ENCODE results near the gene KANK3.
"Not testable (repeated sequence)": the region's sequence is repeated elsewhere in the genome, so short reads cannot be mapped to it uniquely, and the experiment has no call there.

KANK3 gene

DNA sequence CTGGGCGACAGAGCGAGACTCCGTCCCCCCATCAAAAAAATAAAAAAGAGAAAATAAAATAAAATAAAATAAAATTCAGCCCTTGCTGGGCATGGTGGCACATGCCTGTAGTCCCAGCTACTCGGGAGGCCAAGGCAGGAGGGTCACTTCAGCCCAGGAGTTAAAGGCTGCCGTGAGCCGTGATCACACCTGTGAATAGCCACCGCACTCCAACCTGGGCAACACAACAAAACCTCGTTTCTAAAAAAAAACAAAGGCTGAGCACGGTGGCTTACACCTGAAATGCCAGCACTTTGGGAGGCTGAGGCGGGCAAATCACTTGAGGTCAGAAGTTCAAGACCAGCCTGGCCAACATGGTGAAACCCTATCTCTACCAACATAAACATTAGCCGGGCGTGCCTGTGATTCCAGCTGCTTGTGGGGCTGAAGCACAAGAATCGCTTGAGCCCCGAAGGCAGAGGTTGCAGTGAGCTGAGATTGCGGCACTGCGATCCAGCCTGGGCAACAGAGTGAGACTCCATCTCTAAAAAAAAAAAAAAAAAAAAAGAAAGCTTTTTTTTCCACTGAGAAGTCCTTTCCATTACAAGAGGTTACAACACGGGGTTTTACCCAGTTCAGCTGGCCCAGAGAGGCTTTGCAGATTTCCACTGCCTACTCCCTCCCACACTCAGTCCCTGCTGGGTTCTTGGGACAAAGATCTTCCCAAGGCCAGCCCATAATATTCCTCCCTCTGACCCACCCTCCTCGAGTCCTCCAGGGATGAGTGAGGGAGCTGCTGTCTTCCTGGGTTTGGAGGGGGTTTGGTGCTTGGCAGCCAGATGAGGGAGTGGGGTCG, 27.3 kb upstream of the KANK3 start:
- DNase-seq (ENCODE audit: low read depth) = no peak

DNA sequence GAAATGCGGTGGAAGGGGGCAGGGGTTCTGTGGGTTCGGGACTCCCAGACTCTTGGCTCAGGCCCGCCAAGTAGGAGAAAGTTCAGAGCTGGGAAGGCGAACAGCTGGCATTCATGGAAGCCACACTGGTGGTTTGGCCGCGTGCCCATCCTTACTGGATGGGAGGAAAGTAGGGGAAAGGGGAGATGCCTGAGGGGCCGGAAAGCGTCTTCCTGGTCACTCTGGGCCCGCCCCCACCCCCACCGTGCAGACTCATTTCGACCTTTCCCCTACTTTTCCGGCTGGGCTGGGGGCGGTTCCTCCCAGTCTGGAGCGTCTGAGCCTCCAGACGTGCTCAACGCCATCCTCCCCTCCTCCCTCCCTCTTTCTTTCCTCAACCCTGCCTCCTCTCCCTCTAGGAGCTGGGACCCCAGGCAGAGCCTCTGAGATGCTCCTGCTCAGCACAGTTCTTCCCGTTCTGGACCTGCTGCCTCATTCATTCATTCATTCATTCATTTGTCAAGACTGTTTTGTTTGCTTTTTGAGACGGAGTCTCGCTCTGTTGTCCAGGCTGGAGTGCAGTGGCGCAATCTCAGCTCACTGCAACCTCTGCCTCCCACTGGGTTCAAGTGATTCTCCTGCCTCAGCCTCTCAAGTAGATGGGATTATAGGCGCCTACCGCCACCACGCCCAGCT, 24.4 kb upstream of the KANK3 start:
- no peak for DNase-seq (ENCODE audit: low read depth)

- no peak for DNase-seq (ENCODE audit: low read depth)
Observed at GRCh38 chr19:8366961-8367326, 23.9 kb upstream of the KANK3 start.

DNA sequence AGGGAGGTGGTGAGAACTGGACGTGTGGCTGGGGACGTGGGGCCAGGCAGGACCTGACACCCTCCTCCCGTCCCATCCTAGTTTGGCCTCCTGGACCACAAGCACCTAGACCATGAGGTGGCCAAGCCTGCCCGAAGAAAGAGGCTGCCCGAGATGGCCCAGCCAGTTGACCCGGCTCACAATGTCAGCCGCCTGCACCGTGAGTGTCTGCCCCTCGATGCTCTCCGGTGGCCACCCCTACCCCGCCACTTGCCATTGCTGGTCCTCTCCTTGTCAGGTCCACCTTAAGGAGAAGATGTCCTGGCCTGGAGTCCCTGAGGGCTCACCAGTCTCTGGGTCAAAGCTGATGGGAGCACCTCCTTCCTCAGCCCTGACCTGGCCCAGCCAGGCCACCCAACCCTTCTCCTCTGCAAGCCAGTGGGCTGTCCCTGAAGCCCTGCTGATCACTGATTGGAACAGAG, 23.1 kb upstream of the KANK3 start:
- no peak for DNase-seq (ENCODE audit: low read depth)

DNA sequence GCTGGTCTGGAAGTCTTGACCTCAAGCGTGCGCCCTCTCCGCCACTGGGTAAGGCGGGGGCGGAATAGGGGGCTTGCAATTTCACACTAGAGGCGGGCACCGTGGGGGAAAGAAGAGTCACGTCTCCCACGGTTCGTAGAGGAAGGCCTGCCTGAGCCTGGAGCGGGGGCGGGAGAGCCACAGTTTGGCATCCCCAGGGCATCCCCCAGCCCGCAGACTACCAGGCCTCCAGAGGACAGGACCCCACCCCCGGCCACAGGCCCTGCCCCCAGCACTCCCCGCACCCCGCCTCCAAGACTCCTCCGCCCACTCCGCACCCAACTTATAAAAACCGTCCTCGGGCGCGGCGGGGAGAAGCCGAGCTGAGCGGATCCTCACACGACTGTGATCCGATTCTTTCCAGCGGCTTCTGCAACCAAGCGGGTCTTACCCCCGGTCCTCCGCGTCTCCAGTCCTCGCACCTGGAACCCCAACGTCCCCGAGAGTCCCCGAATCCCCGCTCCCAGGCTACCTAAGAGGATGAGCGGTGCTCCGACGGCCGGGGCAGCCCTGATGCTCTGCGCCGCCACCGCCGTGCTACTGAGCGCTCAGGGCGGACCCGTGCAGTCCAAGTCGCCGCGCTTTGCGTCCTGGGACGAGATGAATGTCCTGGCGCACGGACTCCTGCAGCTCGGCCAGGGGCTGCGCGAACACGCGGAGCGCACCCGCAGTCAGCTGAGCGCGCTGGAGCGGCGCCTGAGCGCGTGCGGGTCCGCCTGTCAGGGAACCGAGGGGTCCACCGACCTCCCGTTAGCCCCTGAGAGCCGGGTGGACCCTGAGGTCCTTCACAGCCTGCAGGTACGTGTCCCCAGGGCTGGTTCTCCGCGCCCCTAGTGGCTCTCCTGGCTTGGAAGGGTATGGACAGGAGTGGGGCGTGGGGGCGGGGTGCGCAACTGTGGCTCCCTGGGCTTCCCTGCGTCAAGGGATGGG, 21.0 kb upstream of the KANK3 start, which contains the start of gene ANGPTL4:
Gene ANGPTL4, plus strand, starts transcription at position 353 of the 969 bp plus-strand sequence. Its CDS starts 167 bp downstream, at position 520.
- DNase-seq (ENCODE audit: low read depth) = peak; percentile 32

DNA sequence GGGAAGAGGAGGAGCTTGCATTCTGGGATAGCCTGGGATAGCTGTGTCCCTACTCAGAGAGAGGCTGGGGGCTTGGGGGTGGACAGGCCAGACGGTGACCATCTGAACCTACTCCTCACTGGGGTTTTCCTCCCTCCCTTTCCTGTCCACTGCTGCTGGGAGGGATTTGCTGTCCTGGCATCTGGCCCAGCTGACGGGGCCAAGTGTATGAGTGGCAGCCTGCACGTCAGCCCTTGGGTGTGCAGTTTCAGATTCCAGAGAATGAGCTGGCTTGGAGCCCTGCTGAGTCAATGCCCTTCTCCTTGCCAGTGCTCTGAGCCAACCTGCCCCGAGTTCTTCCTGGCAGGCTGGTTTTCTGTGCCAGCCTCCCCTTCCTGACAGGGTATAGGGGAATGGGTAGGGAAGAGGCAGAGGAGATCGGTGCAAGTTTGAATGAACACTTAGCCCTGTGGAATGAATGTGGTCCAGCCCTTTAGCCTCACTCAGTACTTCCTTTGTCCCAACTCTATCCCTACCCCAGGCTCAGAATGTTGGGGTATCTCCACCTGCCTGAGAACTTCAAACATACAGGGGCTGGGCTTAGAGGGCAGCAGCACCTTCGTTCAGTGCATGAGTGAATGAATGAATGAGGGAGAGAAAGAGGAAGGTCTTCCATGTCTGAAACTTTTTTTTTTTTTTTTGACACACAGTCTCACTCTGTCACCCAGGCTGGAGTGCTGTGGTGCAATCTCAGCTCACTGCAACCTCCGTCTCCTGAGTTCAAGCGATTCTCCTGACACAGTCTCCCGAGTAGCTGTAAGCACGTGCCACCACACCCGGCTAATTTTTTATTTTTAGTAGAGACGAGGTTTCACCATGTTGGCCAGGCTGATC, 19.1 kb upstream of the KANK3 start:
- no peak for DNase-seq (ENCODE audit: low read depth)

- DNase-seq (ENCODE audit: low read depth) = no peak
Observed at GRCh38 chr19:8360196-8360595, 17.1 kb upstream of the KANK3 start.

DNA sequence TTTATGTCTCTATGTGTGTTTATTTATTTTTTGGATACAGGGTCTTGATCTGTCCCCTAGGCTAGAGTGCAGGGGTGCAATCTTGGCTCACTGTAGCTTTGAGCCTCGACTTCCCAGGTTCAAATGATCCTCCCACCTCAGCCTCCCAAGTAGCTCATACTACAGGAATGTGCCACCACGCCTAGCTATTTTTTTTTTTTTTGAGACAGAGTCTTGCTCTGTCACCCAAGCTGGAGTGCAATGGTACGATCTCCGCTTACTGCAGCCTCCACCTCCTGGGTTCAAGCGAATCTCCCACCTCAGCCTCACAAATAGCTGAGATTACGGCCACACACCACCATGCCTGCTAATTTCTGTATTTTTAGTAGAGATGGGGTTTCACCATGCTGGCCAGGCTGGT, 15.9 kb upstream of the KANK3 start:
- no peak for DNase-seq (ENCODE audit: low read depth)

- DNase-seq (ENCODE audit: low read depth) = no peak
Observed at GRCh38 chr19:8357007-8357521, 14.0 kb upstream of the KANK3 start.

- no peak for DNase-seq (ENCODE audit: low read depth)
Observed at GRCh38 chr19:8355631-8356402, 12.8 kb upstream of the KANK3 start.

- DNase-seq (ENCODE audit: low read depth) = not testable (repeated sequence)
Observed at GRCh38 chr19:8352845-8353244, 9.8 kb upstream of the KANK3 start.

- DNase-seq (ENCODE audit: low read depth) = no peak
Observed at GRCh38 chr19:8352134-8352827, 9.2 kb upstream of the KANK3 start.

DNA sequence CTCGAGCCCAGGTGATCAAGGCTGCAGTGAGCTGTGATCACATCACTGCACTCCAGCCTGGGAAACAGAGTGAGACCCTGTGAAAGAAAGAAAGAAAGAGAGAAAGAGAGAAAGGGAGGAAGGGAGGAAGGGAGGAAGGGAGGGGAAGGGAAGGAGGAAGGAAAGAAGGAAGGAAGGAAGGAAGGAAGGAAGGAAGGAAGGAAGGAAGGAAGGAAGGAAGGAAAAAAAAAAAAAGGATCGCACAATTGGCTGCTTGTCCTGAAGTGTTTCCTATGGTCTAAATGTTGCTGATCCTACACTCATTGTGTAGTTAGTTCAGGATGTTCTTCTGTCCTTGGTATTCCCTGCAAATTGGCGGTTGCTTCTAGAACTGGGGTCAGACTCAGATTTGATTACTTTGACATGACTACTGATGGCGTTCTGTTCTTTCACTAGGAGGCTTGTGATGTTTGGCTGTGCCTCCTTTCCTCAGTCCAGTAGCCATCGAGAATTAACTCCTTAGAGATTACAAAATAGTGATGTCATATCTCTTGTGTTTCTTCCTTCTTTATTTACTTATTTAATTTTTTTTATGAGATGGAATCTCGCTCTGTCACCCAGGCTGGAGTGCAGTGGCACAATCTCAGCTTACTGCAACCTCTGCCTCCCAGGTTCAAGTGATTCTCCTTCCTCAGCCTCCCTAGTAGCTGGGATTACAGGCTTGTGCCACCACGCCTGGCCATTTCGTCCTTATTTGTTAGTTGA, 6.7 kb upstream of the KANK3 start:
- DNase-seq (ENCODE audit: low read depth) = not testable (repeated sequence)

- DNase-seq (ENCODE audit: low read depth) = no peak
Observed at GRCh38 chr19:8343483-8343844, 402 bp upstream of the KANK3 start.

DNA sequence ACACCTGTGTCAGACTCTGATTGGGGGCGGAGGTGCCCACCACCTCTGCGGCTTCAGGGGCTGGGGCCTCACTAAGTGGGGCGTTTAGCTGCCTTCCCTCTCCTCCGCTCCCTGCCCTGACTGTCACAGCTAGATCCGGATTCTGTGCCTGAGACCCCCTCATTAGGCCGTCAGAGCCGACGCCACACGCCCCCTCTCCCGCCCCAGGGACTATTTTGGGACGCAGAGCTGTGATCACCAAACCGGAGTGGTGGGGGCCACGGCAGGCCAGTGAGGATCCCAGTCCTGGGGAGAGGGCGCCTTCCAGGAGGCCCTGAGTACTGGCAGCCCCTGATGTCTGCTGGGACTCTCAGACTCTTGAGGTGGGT, 762 bp downstream of the KANK3 start:
- no peak for DNase-seq (ENCODE audit: low read depth)

DNA sequence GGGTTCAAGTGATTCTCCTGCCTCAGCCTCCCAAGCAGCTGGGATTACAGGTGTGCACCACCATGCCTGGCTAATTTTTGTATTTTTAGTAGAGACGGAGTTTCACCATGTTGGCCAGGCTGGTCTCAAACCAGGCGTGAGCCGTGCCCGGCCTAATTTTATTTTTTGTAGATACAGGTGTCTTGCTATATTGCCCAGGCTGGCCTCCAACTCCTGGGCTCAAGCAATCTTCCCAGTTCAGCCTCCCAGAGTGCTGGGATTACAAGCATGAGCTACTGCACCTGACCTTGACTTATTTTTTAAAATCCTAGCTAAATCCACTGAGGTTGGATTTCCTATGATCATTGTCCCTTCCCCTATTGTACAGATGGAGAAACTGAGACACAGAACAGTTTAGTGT, 1.6 kb downstream of the KANK3 start:
- DNase-seq (ENCODE audit: low read depth) = not testable (repeated sequence)

DNA sequence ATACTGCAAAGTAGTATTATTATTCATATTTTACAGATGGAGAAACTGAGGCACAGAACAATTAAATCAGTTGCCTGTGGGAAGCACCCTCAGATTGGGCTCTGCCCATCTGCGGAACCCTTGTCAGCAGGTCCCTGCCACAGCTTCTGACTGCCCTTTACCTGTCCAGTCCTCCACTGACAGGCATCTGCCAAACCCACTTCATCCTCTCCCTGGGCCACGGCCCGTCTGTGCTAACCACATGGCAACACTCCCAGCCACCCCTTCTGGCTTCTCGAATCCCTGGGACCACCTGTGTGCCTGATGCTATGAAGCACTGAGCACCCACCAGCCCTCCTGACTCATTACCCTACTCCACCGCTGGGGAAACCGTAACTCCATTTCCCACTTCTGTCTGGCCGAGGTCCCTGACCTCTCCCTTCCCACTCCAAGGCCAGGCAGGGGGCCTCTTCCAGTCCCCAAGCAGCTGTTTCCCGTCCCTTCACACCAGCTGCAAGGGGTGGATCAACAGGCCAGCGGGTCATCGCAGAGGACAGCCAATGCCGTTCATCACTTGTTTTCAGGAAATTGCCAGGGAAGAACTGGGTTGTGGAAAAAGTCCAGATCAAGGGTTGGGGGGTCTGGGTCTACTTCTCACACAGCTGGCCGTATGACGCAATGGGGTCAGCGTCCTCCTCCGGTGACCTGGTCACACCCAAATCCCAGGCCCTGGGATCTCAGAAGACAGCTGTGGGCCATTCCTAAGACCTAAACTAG, 2.5 kb downstream of the KANK3 start:
- DNase-seq (ENCODE audit: low read depth) = no peak

DNA sequence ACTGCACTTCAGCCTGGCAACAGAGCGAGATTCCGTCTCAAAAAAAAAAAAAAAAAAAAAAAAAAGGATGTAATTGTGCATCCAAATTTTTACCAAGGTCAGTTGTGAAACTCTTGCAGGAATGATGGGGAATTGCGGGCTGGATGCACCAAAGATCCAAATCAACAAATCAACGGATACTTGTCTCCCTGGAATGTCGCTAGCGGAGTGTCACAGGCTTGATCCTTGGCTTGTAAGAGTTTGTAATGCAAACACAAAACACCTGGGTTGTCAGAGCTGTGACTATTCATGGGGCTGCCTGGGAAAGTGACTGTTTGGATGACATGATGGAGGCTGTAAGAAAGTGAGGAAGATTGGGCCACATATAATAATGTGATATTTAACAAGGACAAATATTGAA, 4.2 kb downstream of the KANK3 start:
- DNase-seq (ENCODE audit: low read depth) = no peak

Data from activated T-cell treated with anti-CD3 and anti-CD28 coated beads for 24 hours (primary cell).